H1 (cell line): ENCODE results near the gene VGF. TPM values are rescaled to one million over a fixed set of nuclear protein-coding genes. Genes with fewer than 3 reads are reported as not detected.

Experiments used
- ASH2L ChIP-seq: fragments of 200-600, 300-600 bp; sonication (generic); IDR thresholded peaks from one replicate; pipeline ENCODE4 v1.7.1; 2017; ENCODE audit warnings: low read length
- CREB1 ChIP-seq: IDR thresholded peaks from 2 replicates; pipeline ENCODE4 v1.6.1; 2012; ENCODE audit warnings: inconsistent platforms
- CTBP2 ChIP-seq: IDR thresholded peaks from 2 replicates; pipeline ENCODE4 v1.7.0; 2011; ENCODE audit warnings: borderline replicate concordance, mild to moderate bottlenecking, moderate library complexity, mixed read lengths, low read length; ENCODE audit not compliant: insufficient read depth, insufficient read length
- EGR1 ChIP-seq: IDR thresholded peaks from 2 replicates; pipeline ENCODE4 v1.6.1; 2011; ENCODE audit warnings: low read depth, low read length, borderline replicate concordance
- EZH2 ChIP-seq: fragments of 200-600 bp; sonication (generic); IDR thresholded peaks from 2 replicates; pipeline ENCODE4 v1.7.1; 2012; ENCODE audit warnings: low read depth, mild to moderate bottlenecking, moderate library complexity, low read length, inconsistent platforms; ENCODE audit not compliant: severe bottlenecking
- HDAC2 ChIP-seq, 2 experiments: fragments of 300-600 bp in 1 of 2; sonication (generic) in 1 of 2; IDR thresholded peaks; 2 replicates each; pipeline ENCODE4 v1.6.1; 2011 to 2012; ENCODE audit warnings: low read depth in 2 of 2, low read length in 2 of 2, mild to moderate bottlenecking in 2 of 2, moderate library complexity in 2 of 2, borderline replicate concordance in 1 of 2, inconsistent platforms in 1 of 2
- JUND ChIP-seq: IDR thresholded peaks from 2 replicates; pipeline ENCODE4 v1.6.1; 2011; ENCODE audit warnings: mild to moderate bottlenecking, improper control_type of control experiment, low read length
- KDM4A ChIP-seq: IDR thresholded peaks from one replicate; pipeline ENCODE4 v1.7.1; 2012; ENCODE audit warnings: low read depth, mild to moderate bottlenecking, moderate library complexity, low read length, inconsistent platforms; ENCODE audit not compliant: severe bottlenecking
- MAFK ChIP-seq: IDR thresholded peaks from 2 replicates; pipeline ENCODE4 v1.6.1; 2012; ENCODE audit warnings: low read depth, mild to moderate bottlenecking, improper control_type of control experiment, low read length
- POLR2AphosphoS5 ChIP-seq: IDR thresholded peaks from 2 replicates; pipeline ENCODE4 v1.6.1; 2011; ENCODE audit warnings: low read depth, low read length
- RAD21 ChIP-seq, 2 experiments: IDR thresholded peaks in 1 of 2; conservative IDR thresholded peaks in 1 of 2; 2 replicates each; pipeline ENCODE4 v1.6.1; 2011; ENCODE audit warnings: low read depth in 2 of 2, low read length in 2 of 2, improper control_type of control experiment in 1 of 2, inconsistent platforms in 1 of 2, mild to moderate bottlenecking in 1 of 2, moderate library complexity in 1 of 2
- TAF1 ChIP-seq: IDR thresholded peaks from 2 replicates; pipeline ENCODE4 v1.6.1; 2011; ENCODE audit warnings: mild to moderate bottlenecking, low read depth, low read length
- YY1 ChIP-seq: IDR thresholded peaks from 2 replicates; pipeline ENCODE4 v1.6.1; 2011; ENCODE audit warnings: low read depth, mild to moderate bottlenecking, low read length
- polyA plus RNA-seq, 7 experiments: library from polyadenylated mRNA; depleted of rRNA in 3 of 7; stranded (reverse) in 5 of 7; unstranded in 2 of 7; fragments of >200 nt in 5 of 7; fragments of 200-250 nt in 2 of 7; gene quantifications; 1 replicate in 5 of 7; 2 replicates in 1 of 7; 4 replicates in 1 of 7; pipeline versions ENCODE4 v1.2.1 to v1.2.3, GENCODE V29; 2011 to 2013; ENCODE audit warnings: missing spikeins in 2 of 7, mixed read lengths in 2 of 7
- total RNA-seq: library from RNA; stranded (reverse); fragmentation: NEBNext Ultra II Directional; extraction: Animal tissue kit (Norgen Biotek cat#: 25700); gene quantifications from 2 replicates; pipeline ENCODE4 v1.2.1, GENCODE V29; 2021
- TF ChIP-seq, protein P1 (sequence below): IDR thresholded peaks from 2 replicates; pipeline ENCODE4 v1.6.1; 2012; ENCODE audit warnings: inconsistent platforms

Gene VGF
- total and polyA plus RNA-seq, 2 of the 8 experiments (the other 6 are each of a cell fraction or from before 2014, with no cell fraction given), result 1.6 to 7.0 TPM

DNA sequence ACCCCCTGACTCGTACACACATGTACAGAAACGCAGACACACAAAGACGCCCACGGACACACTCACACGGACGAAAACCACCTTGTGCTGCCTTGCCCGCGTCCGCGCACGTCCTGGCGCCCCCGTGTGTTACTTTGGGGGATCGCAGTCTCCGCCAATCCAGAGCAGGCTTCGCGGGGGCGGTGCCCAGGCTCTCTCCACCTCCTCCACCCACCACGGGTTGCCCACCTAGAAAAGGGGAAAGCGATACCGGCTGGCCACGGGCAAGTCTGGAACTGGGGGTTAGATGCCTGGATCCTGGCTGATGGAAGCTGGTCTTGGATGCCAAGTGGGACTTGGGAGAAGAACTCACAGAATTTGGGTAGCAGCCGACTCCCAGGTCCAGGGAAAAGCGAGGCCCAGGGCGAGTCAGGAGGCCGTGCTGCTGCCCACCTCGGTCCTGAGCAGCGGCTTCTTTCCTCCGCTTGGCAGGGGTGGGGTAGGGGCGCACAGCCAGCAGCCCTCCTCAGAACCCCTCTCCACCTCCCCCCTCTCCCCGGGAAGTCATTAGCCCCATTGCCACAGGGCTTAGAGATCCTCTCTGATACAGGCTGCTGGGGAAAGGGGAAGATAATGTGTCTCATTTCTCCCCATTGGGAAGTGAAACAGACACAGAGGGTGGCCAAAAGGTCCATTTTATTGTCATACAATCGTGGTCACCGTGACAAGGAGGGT, 4.6 kb upstream of the VGF start (continued):
- TF ChIP-seq HDAC2 (IDR thresholded peaks at IDR 0.05; ENCODE audit: borderline replicate concordance in 1 of 2, low read depth in 2 of 2, low read length in 2 of 2) (0 out of 4 replicates have a peak, but pooled peaks of 1 of the 2 experiments have one; percentile 29), YY1 (no peak), TAF1 (no peak), EGR1 (peak; percentile 96), RAD21 (IDR thresholded peaks at IDR 0.05 in 1 of 2, conservative IDR thresholded peaks at IDR 0.05 in 1 of 2; ENCODE audit: low read depth in 2 of 2, low read length in 2 of 2) (peak; percentile 54 to 66), EZH2 (peak; percentile 4), MAFK (no peak), CTBP2 (peak; percentile 34), ASH2L (no peak), JUND (0 out of 2 replicates have a peak, but pooled peaks have one; percentile 20), POLR2AphosphoS5 (no peak), CREB1 (peak; percentile 66; the same call in 1 of the 2 replicates), KDM4A (peak; percentile 42)
- TF ChIP-seq, protein P1, sequence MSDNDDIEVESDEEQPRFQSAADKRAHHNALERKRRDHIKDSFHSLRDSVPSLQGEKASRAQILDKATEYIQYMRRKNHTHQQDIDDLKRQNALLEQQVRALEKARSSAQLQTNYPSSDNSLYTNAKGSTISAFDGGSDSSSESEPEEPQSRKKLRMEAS, result 0 out of 2 replicates have a peak, but pooled peaks have one; percentile 24
- TF ChIP-seq, all 59 proteins: peak for 13
